Measurements from ENCODE around the gene NMT2. TPM values are rescaled to one million over a fixed set of nuclear protein-coding genes. Genes with fewer than 3 reads are reported as not detected.

The NMT2 gene
- total RNA-seq, 1 experiment from 2014 or later: 26.1 TPM

GRCh38 chr10:15137036-15137359 is 31.5 kb downstream of the NMT2 start:
- Histone ChIP-seq H3K79me2 (ENCODE audit: insufficient read depth, low read length) (peaks cover 9% of the 10 kb centered on the region; the same call in 1 of the 2 replicates), H3K27me3 (ENCODE audit: insufficient read depth, low read length) (no peaks in the 10 kb centered on the region), H3K9ac (ENCODE audit: low read length) (no peak overlapping the region), H2AFZ (ENCODE audit: low read depth, low read length, poor library complexity, severe bottlenecking) (no peak overlapping the region), H3K36me3 (ENCODE audit: control insufficient read depth in 1 of 2, insufficient read depth in 2 of 2, low read length in 2 of 2) (peaks cover 7 to 25% of the 10 kb centered on the region in 2 experiments), H4K20me1 (ENCODE audit: insufficient read depth) (no peaks in the 10 kb centered on the region), H3K4me1 (ENCODE audit: control insufficient read depth in 1 of 2, insufficient read depth in 2 of 2, low read length in 2 of 2) (no peaks in the 10 kb centered on the region), H3K9me3 (ENCODE audit: control insufficient read depth in 1 of 2, insufficient read depth in 1 of 2, low read depth in 1 of 2, low read length in 2 of 2) (no peaks in the 10 kb centered on the region), H3K9me2 (ENCODE audit: insufficient read depth) (no peaks in the 10 kb centered on the region), H3K4me3 (replicated peaks in 1 of 2; ENCODE audit: low read depth in 1 of 2, low read length in 2 of 2) (no peak overlapping the region), H3K27ac (ENCODE audit: low read depth, low read length) (no peak overlapping the region), H3K4me2 (ENCODE audit: low read length) (no peak overlapping the region)
- ATAC-seq (no peak), DNase-seq (ENCODE audit: low read depth, low spot score) (no peak)
- intact Hi-C loops (cut with micrococcal nuclease): no loop called here
- no peak for TF ChIP-seq EZH2phosphoT487 (IDR thresholded peaks at IDR 0.05; ENCODE audit: borderline replicate concordance)
- TF ChIP-seq POLR2AphosphoS5 (IDR thresholded peaks at IDR 0.05; ENCODE audit: low read depth, low read length): no peak
- TF ChIP-seq SP1 (IDR thresholded peaks at IDR 0.05; ENCODE audit: low read depth): no peak
- no peak for TF ChIP-seq CBX3 (IDR thresholded peaks at IDR 0.05; ENCODE audit: low read depth)
- TF ChIP-seq EZH2 (IDR thresholded peaks at IDR 0.05): no peak
- TF ChIP-seq, protein P1, sequence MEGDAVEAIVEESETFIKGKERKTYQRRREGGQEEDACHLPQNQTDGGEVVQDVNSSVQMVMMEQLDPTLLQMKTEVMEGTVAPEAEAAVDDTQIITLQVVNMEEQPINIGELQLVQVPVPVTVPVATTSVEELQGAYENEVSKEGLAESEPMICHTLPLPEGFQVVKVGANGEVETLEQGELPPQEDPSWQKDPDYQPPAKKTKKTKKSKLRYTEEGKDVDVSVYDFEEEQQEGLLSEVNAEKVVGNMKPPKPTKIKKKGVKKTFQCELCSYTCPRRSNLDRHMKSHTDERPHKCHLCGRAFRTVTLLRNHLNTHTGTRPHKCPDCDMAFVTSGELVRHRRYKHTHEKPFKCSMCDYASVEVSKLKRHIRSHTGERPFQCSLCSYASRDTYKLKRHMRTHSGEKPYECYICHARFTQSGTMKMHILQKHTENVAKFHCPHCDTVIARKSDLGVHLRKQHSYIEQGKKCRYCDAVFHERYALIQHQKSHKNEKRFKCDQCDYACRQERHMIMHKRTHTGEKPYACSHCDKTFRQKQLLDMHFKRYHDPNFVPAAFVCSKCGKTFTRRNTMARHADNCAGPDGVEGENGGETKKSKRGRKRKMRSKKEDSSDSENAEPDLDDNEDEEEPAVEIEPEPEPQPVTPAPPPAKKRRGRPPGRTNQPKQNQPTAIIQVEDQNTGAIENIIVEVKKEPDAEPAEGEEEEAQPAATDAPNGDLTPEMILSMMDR (IDR thresholded peaks at IDR 0.05 in 2 of 3, conservative IDR thresholded peaks at IDR 0.05 in 1 of 3; ENCODE audit: borderline replicate concordance in 1 of 3, insufficient read depth in 1 of 3, low read depth in 2 of 3, low read length in 2 of 3): no peak
- TF ChIP-seq YY1 (IDR thresholded peaks at IDR 0.05; ENCODE audit: extremely low read depth, insufficient replicate concordance, low read depth, low read length): no peak
- TF ChIP-seq, protein P2, sequence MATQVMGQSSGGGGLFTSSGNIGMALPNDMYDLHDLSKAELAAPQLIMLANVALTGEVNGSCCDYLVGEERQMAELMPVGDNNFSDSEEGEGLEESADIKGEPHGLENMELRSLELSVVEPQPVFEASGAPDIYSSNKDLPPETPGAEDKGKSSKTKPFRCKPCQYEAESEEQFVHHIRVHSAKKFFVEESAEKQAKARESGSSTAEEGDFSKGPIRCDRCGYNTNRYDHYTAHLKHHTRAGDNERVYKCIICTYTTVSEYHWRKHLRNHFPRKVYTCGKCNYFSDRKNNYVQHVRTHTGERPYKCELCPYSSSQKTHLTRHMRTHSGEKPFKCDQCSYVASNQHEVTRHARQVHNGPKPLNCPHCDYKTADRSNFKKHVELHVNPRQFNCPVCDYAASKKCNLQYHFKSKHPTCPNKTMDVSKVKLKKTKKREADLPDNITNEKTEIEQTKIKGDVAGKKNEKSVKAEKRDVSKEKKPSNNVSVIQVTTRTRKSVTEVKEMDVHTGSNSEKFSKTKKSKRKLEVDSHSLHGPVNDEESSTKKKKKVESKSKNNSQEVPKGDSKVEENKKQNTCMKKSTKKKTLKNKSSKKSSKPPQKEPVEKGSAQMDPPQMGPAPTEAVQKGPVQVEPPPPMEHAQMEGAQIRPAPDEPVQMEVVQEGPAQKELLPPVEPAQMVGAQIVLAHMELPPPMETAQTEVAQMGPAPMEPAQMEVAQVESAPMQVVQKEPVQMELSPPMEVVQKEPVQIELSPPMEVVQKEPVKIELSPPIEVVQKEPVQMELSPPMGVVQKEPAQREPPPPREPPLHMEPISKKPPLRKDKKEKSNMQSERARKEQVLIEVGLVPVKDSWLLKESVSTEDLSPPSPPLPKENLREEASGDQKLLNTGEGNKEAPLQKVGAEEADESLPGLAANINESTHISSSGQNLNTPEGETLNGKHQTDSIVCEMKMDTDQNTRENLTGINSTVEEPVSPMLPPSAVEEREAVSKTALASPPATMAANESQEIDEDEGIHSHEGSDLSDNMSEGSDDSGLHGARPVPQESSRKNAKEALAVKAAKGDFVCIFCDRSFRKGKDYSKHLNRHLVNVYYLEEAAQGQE (IDR thresholded peaks at IDR 0.05; ENCODE audit: low read depth): no peak
- TF ChIP-seq CEBPB (IDR thresholded peaks at IDR 0.05; ENCODE audit: low read depth): no peak
- TF ChIP-seq ZNF274 (IDR thresholded peaks at IDR 0.05; ENCODE audit: low read depth, low read length): no peak
- TF ChIP-seq EGR1 (IDR thresholded peaks at IDR 0.05; ENCODE audit: low read depth): no peak
- no peak for TF ChIP-seq FOSL1 (IDR thresholded peaks at IDR 0.05; ENCODE audit: low read depth)
- TF ChIP-seq SRF (IDR thresholded peaks at IDR 0.05; ENCODE audit: low read depth): no peak
- no peak for TF ChIP-seq RAD21 (IDR thresholded peaks at IDR 0.05; ENCODE audit: low read depth)
- no peak for TF ChIP-seq MAX (IDR thresholded peaks at IDR 0.05)
- TF ChIP-seq TCF7L2 (IDR thresholded peaks at IDR 0.05; ENCODE audit: borderline replicate concordance, extremely low read depth, insufficient read depth, insufficient read length): no peak
- TF ChIP-seq POLR2A (IDR thresholded peaks at IDR 0.05; ENCODE audit: borderline replicate concordance, extremely low read depth, insufficient read depth, insufficient read length): no peak
- no TSS peak for BruUV-seq (replicated peaks)
- CTCF ChIA-PET: interaction anchor here (0.8 kb wide), 1 partner anchor 10 kb away, joined by 3 read pairs; no protein-coding TSS in a partner anchor
- RAD21 ChIA-PET (ENCODE audit: low non-redundant PET in 1 of 2, low total read pairs in 2 of 2, uncharacterized antibody in 2 of 2, unreplicated experiment in 2 of 2): no interaction called here
- POLR2A ChIA-PET: no interaction called here
